ENCODE results near the gene SZT2.

DNA sequence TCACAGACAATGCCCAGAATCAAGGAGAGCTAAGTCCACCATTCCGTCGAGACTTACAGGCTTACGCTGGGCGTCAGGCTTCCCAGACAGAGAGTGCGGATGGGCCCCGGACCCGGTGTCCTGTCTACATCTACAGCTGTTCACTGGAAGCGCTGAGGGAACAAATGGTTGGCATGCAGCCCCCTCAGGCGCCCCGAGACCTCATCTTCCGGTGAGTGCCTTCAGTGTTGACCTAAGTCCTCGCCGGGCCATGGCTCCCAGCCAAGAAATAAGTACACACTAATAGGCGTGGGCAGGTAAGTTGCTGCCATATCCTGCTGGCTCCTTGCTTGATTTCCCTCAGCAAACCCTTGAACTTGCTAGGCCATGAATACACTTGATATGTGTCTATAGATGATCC lies 37.8 kb downstream of the SZT2 start:
- TF ChIP-seq POLR2A (IDR thresholded peaks at IDR 0.05; ENCODE audit: insufficient read depth in 1 of 2, low read depth in 2 of 2, low read length in 2 of 2) (no peak), EP300 (IDR thresholded peaks at IDR 0.05; ENCODE audit: low read depth in 2 of 2, low read length in 2 of 2) (no peak), EP300 (CRISPR knock-in tag; IDR thresholded peaks at IDR 0.05; ENCODE audit: borderline replicate concordance) (no peak), NR2F1 (CRISPR knock-in tag; IDR thresholded peaks at IDR 0.05) (no peak)
- TF ChIP-seq, protein P1, sequence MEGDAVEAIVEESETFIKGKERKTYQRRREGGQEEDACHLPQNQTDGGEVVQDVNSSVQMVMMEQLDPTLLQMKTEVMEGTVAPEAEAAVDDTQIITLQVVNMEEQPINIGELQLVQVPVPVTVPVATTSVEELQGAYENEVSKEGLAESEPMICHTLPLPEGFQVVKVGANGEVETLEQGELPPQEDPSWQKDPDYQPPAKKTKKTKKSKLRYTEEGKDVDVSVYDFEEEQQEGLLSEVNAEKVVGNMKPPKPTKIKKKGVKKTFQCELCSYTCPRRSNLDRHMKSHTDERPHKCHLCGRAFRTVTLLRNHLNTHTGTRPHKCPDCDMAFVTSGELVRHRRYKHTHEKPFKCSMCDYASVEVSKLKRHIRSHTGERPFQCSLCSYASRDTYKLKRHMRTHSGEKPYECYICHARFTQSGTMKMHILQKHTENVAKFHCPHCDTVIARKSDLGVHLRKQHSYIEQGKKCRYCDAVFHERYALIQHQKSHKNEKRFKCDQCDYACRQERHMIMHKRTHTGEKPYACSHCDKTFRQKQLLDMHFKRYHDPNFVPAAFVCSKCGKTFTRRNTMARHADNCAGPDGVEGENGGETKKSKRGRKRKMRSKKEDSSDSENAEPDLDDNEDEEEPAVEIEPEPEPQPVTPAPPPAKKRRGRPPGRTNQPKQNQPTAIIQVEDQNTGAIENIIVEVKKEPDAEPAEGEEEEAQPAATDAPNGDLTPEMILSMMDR (CRISPR knock-in tag; IDR thresholded peaks at IDR 0.05): no peak
